ENCODE results near the gene ARHGEF28. TPM values are rescaled to one million over a fixed set of nuclear protein-coding genes. Genes with fewer than 3 reads are reported as not detected.

The ARHGEF28 gene
- total RNA-seq, 2 donors from 2014 or later: 7.6 to 8.0 TPM

DNA sequence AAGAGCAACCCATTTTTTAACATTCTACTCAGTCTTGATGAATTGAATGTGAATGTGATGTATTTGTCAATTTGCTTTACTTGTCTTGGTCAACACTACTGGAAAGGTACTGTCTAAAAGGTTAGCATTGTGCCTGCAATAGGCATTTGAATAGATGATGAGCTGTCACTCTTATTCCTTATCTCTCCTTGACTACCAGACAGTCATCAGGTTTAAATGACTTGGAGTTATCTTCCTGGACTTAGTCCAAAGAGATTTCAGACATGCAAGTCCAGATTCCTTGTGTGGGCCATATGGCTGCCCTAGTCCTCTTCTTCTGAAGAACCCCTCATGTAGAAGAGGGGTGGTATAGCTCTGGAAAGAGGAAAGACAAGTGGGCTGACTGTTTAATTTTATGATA is 4.8 kb downstream of the ARHGEF28 start:
- Histone ChIP-seq H3K27ac (no peak overlapping the region), H3K9me3 (no peaks in the 10 kb centered on the region), H3K36me3 (no peaks in the 10 kb centered on the region), H3K4me1 (no peaks in the 10 kb centered on the region), H3K9ac (ENCODE audit: low read depth in 2 of 2, low read length in 2 of 2) (no peak overlapping the region), H3K27me3 (no peaks in the 10 kb centered on the region), H3K4me3 (no peak overlapping the region)
- intact Hi-C loops (cut with DNase I): no loop called here
- DNase-seq: no peak
- TF ChIP-seq, protein P1, sequence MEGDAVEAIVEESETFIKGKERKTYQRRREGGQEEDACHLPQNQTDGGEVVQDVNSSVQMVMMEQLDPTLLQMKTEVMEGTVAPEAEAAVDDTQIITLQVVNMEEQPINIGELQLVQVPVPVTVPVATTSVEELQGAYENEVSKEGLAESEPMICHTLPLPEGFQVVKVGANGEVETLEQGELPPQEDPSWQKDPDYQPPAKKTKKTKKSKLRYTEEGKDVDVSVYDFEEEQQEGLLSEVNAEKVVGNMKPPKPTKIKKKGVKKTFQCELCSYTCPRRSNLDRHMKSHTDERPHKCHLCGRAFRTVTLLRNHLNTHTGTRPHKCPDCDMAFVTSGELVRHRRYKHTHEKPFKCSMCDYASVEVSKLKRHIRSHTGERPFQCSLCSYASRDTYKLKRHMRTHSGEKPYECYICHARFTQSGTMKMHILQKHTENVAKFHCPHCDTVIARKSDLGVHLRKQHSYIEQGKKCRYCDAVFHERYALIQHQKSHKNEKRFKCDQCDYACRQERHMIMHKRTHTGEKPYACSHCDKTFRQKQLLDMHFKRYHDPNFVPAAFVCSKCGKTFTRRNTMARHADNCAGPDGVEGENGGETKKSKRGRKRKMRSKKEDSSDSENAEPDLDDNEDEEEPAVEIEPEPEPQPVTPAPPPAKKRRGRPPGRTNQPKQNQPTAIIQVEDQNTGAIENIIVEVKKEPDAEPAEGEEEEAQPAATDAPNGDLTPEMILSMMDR (IDR thresholded peaks at IDR 0.05): no peak

DNA sequence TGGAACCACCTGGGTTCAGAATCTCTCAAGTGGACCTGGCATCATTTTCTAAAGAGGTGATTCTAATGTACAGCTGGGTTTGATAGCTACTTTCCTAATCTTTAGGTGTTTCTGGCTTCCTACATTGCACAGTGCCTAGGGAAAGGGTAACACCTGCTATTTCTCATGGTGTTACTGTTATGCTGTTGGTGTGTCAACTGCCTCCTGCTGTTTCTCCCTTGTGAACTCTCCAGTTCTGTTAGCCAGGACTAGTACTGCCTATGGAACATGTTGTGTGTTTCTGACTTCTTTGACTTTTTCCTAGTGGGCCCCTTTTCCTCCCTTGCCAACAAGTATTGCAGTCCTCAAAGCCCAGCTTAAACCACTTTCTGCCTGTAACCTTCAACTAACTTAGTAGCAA is 5.5 kb downstream of the ARHGEF28 start:
- Histone ChIP-seq H3K27me3 (no peaks in the 10 kb centered on the region), H3K36me3 (no peaks in the 10 kb centered on the region), H3K27ac (no peak overlapping the region), H3K9me3 (no peaks in the 10 kb centered on the region), H3K4me1 (no peaks in the 10 kb centered on the region), H3K9ac (ENCODE audit: low read depth in 2 of 2, low read length in 2 of 2) (no peak overlapping the region), H3K4me3 (no peak overlapping the region)
- DNase-seq: no peak
- TF ChIP-seq, protein P1 (IDR thresholded peaks at IDR 0.05): no peak
- intact Hi-C loops (cut with DNase I): no loop called here

DNA sequence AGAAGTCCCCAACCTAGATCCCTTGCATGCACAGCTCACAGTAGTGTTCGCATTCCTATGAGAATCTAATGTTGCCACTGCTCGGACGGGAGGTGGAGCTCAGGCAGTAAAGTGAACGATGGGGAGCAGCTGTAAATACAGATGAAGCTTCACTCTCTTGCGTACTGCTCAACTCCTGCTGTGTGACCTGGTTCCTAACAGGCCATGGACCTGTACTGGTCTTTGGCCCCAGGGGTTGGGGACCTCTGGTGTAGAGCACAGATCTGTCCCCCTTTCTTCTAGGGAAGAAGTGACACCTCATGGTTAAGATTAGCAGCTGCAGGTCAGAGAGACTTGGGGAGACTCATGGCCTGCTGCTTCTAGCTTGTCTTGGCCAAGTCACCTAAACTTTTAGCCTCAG is 7.1 kb downstream of the ARHGEF28 start:
- no peaks in the 10 kb centered on the region for H3K27me3 ChIP-seq
- TF ChIP-seq, protein P1 (IDR thresholded peaks at IDR 0.05): no peak
- intact Hi-C loops (cut with DNase I): no loop called here

DNA sequence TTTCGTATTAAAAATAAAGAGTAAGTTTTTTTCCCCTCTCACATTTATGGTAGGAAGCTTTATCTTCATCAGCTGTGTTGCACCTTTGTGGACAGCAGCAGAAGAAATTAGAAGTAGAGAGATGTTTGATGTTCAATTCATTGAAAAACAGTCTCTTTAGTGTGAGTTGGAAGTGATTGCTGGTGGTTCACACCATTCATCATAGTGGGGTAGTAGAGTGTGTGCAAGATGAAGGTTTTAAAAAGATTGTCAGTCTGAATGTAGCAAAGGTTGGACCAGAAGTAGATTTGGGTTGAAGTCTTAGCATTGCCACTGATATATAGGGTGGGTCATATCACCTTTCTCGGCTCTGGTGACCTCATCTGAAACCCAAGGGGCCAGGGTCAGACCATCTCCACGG is 10.4 kb downstream of the ARHGEF28 start:
- no peaks in the 10 kb centered on the region for H3K27me3 ChIP-seq
- no peaks in the 10 kb centered on the region for H3K9me3 ChIP-seq
- no peaks in the 10 kb centered on the region for H3K4me1 ChIP-seq
- intact Hi-C loops (cut with DNase I): no loop called here
- H3K9ac ChIP-seq (ENCODE audit: low read depth in 2 of 2, low read length in 2 of 2): no peak overlapping the region
- H3K36me3 ChIP-seq: no peaks in the 10 kb centered on the region
- TF ChIP-seq, protein P1 (IDR thresholded peaks at IDR 0.05): no peak
- no peak overlapping the region for H3K4me3 ChIP-seq
- no peak overlapping the region for H3K27ac ChIP-seq
- no peak for DNase-seq

More for the DNA sequence above, 7.1 kb downstream of the ARHGEF28 start:
- no peak for DNase-seq
- H3K9me3 ChIP-seq: no peaks in the 10 kb centered on the region
- no peak overlapping the region for H3K9ac ChIP-seq (ENCODE audit: low read depth in 2 of 2, low read length in 2 of 2)
- no peak overlapping the region for H3K4me3 ChIP-seq
- no peaks in the 10 kb centered on the region for H3K4me1 ChIP-seq
- H3K27ac ChIP-seq: no peak overlapping the region
- no peaks in the 10 kb centered on the region for H3K36me3 ChIP-seq

DNA sequence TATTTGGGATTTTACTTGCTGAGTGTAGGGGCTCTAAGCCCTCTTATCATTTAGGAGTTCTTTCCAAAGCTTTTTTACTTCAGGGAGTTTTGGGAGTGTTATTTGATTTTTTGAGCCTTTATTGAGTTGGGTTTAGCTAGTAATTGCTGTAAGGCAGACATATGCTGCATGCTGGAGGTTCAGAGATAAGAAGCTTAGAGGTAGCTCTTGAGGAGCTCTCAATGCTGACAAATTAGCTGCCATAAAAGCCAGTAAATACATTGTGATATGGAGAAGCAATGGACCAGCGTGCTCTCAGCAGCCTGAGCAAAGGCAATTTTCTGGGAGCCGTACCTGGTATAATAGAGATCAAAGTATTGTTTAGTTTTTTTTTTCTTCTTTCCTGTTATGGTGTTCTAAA is 11.6 kb downstream of the ARHGEF28 start:
- no peaks in the 10 kb centered on the region for H3K9me3 ChIP-seq
- no peak for DNase-seq
- no peaks in the 10 kb centered on the region for H3K27me3 ChIP-seq
- H3K4me1 ChIP-seq: no peaks in the 10 kb centered on the region
- H3K27ac ChIP-seq: no peak overlapping the region
- TF ChIP-seq, protein P1 (IDR thresholded peaks at IDR 0.05): no peak
- no peaks in the 10 kb centered on the region for H3K36me3 ChIP-seq
- no peak overlapping the region for H3K4me3 ChIP-seq
- H3K9ac ChIP-seq (ENCODE audit: low read depth in 2 of 2, low read length in 2 of 2): no peak overlapping the region
- intact Hi-C loops (cut with DNase I): no loop called here

Measured in colonic mucosa (tissue), 4 donors.